CD14-positive monocyte (primary cell): Measurements from ENCODE around the gene DENND4A. TPM values are rescaled to one million over a fixed set of nuclear protein-coding genes. Genes with fewer than 3 reads are reported as not detected.

Source experiments
- DNase-seq, 3 donors: peaks; one replicate each; pipeline ENCODE4 v3.0.0-alpha.2; 2011 to 2022
- H2AFZ ChIP-seq: 2 replicates; pipeline ENCODE4 v1.6.0; 2012; ENCODE audit warnings: mild to moderate bottlenecking, low read depth, low read length, inconsistent platforms; ENCODE audit not compliant: insufficient read depth, poor library complexity, severe bottlenecking
- H3K27ac ChIP-seq, 2 donors: 1 replicate in 1 of 2; 2 replicates in 1 of 2; pipeline ENCODE4 v1.5.1; 2012 to 2013; ENCODE audit warnings: low read length in 2 of 2, control low read depth in 1 of 2, inconsistent platforms in 1 of 2, low read depth in 1 of 2, mild to moderate bottlenecking in 1 of 2
- H3K27me3 ChIP-seq, 2 donors: one replicate each; pipeline versions ENCODE4 v1.6.0 to v1.6.1; 2011 to 2013; ENCODE audit warnings: low read length in 2 of 2; ENCODE audit not compliant: control insufficient read depth in 2 of 2, insufficient read depth in 2 of 2
- H3K36me3 ChIP-seq, 2 donors: replicated peaks in 1 of 2; 1 replicate in 1 of 2; 2 replicates in 1 of 2; pipeline versions ENCODE4 v1.5.1 to v1.6.1; 2012 to 2013; ENCODE audit warnings: low read length in 2 of 2, control low read depth in 1 of 2, inconsistent platforms in 1 of 2, mild to moderate bottlenecking in 1 of 2; ENCODE audit not compliant: insufficient read depth in 2 of 2, control insufficient read depth in 1 of 2
- H3K4me1 ChIP-seq, 2 donors: 1 replicate in 1 of 2; 2 replicates in 1 of 2; pipeline versions ENCODE4 v1.5.1 to v1.6.1; 2012 to 2013; ENCODE audit warnings: low read length in 2 of 2, control low read depth in 1 of 2, inconsistent platforms in 1 of 2, mild to moderate bottlenecking in 1 of 2, moderate library complexity in 1 of 2; ENCODE audit not compliant: insufficient read depth in 2 of 2, control insufficient read depth in 1 of 2
- H3K4me2 ChIP-seq: replicated peaks from 2 replicates; pipeline ENCODE3; 2012; ENCODE audit warnings: low read length, moderate library complexity, mild to moderate bottlenecking; ENCODE audit not compliant: poor library complexity, severe bottlenecking; ENCODE audit errors: extremely low read depth
- H3K4me3 ChIP-seq, 3 experiments: fragments of 200-600 bp in 1 of 3; sonication (generic) in 1 of 3; replicated peaks in 1 of 3; 1 replicate in 2 of 3; 2 replicates in 1 of 3; pipeline ENCODE4 v1.5.1; 2011 to 2013; ENCODE audit warnings: low read length in 3 of 3, mild to moderate bottlenecking in 3 of 3, control low read depth in 2 of 3, low read depth in 2 of 3, inconsistent platforms in 1 of 3, moderate library complexity in 1 of 3
- H3K79me2 ChIP-seq: 2 replicates; pipeline ENCODE4 v1.6.0; 2012; ENCODE audit warnings: mild to moderate bottlenecking, control low read depth, inconsistent platforms, low read length, moderate library complexity; ENCODE audit not compliant: insufficient read depth
- H3K9ac ChIP-seq: 2 replicates; pipeline ENCODE4 v1.6.0; 2017; ENCODE audit warnings: low read length, mild to moderate bottlenecking; ENCODE audit not compliant: insufficient read depth, poor library complexity, severe bottlenecking
- H3K9me3 ChIP-seq, 2 donors: replicated peaks in 1 of 2; 1 replicate in 1 of 2; 2 replicates in 1 of 2; pipeline versions ENCODE4 v1.5.1 to v1.6.1; 2012 to 2013; ENCODE audit warnings: low read length in 2 of 2, control low read depth in 1 of 2; ENCODE audit not compliant: control insufficient read depth in 1 of 2, insufficient read depth in 1 of 2
- H4K20me1 ChIP-seq: 2 replicates; pipeline ENCODE4 v1.6.0; 2012; ENCODE audit warnings: mild to moderate bottlenecking, low read length, control low read depth, moderate library complexity; ENCODE audit not compliant: insufficient read depth
- H3K27ac Mint-ChIP-seq, 7 donors: one replicate each; pipeline ENCODE4 v1.8.0; 2020; ENCODE audit warnings: mild to moderate bottlenecking in 7 of 7, mixed read lengths in 7 of 7, moderate library complexity in 6 of 7, inconsistent platforms in 2 of 7
- H3K27me3 Mint-ChIP-seq, 3 donors: one replicate each; pipeline ENCODE4 v1.8.0; 2021 to 2022; ENCODE audit warnings: low read depth in 3 of 3, mild to moderate bottlenecking in 3 of 3, mixed read lengths in 3 of 3, moderate library complexity in 3 of 3, inconsistent platforms in 1 of 3
- H3K36me3 Mint-ChIP-seq, 2 donors: one replicate each; pipeline ENCODE4 v1.8.0; 2020; ENCODE audit warnings: mixed read lengths in 2 of 2, inconsistent platforms in 1 of 2, mild to moderate bottlenecking in 1 of 2
- H3K4me1 Mint-ChIP-seq: one replicate; pipeline ENCODE4 v1.8.0; 2020; ENCODE audit warnings: mild to moderate bottlenecking, mixed read lengths
- H3K4me3 Mint-ChIP-seq, 2 donors: one replicate each; pipeline ENCODE4 v1.8.0; 2020; ENCODE audit warnings: mild to moderate bottlenecking in 2 of 2, mixed read lengths in 2 of 2, moderate library complexity in 1 of 2
- H3K9me3 Mint-ChIP-seq, 7 donors: one replicate each; pipeline ENCODE4 v1.8.0; 2020 to 2022; ENCODE audit warnings: mixed read lengths in 7 of 7, mild to moderate bottlenecking in 6 of 7, moderate library complexity in 6 of 7, inconsistent platforms in 2 of 7
- WGBS: methylation state at CpG from one replicate; pipeline ENCODE4 v1.1.5; 2013; ENCODE audit warnings: missing lambda C conversion rate; ENCODE audit not compliant: insufficient coverage; 5-methylcytosine and 5-hydroxymethylcytosine counted together
- intact Hi-C, 2 donors: fragments of 100-400 bp; cut with micrococcal nuclease; formaldehyde crosslinking; loops; one replicate each; pipeline versions ENCODE4 v1.15.0 to v1.15.1; 2023
- polyA plus RNA-seq, 3 donors: library from polyadenylated mRNA; depleted of rRNA in 1 of 3; unstranded in 2 of 3; stranded (reverse) in 1 of 3; fragments of 300-500 nt in 2 of 3; fragments of >200 nt in 1 of 3; fragmentation: Illumina TruSeq in 2 of 3; gene quantifications; 1 replicate in 2 of 3; 2 replicates in 1 of 3; pipeline ENCODE4 v1.2.3, GENCODE V29; 2012 to 2021
- TF ChIP-seq, protein P1 (sequence below): fragments of 200-600 bp; IDR thresholded peaks from one replicate; pipeline ENCODE4 v1.8.0; 2022; ENCODE audit warnings: antibody characterized with exemption, mild to moderate bottlenecking

The DENND4A gene
- polyA plus RNA-seq, 3 donors, result 4.6 to 11.0 (median 6.9) TPM

- H3K4me3 ChIP-seq, result no peak overlapping the region
- TF ChIP-seq, protein P1, sequence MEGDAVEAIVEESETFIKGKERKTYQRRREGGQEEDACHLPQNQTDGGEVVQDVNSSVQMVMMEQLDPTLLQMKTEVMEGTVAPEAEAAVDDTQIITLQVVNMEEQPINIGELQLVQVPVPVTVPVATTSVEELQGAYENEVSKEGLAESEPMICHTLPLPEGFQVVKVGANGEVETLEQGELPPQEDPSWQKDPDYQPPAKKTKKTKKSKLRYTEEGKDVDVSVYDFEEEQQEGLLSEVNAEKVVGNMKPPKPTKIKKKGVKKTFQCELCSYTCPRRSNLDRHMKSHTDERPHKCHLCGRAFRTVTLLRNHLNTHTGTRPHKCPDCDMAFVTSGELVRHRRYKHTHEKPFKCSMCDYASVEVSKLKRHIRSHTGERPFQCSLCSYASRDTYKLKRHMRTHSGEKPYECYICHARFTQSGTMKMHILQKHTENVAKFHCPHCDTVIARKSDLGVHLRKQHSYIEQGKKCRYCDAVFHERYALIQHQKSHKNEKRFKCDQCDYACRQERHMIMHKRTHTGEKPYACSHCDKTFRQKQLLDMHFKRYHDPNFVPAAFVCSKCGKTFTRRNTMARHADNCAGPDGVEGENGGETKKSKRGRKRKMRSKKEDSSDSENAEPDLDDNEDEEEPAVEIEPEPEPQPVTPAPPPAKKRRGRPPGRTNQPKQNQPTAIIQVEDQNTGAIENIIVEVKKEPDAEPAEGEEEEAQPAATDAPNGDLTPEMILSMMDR, result no peak
- Mint-ChIP-seq H3K4me1 (no peaks in the 10 kb centered on the region), H3K27ac (no peak overlapping the region), H3K9me3 (no peaks in the 10 kb centered on the region), H3K4me3 (no peak overlapping the region), H3K36me3 (peaks cover 38 to 61% of the 10 kb centered on the region in 2 donors), H3K27me3 (no peaks in the 10 kb centered on the region)
- no peaks in the 10 kb centered on the region for H3K79me2 ChIP-seq
- no peak for DNase-seq
- H4K20me1 ChIP-seq, result no peaks in the 10 kb centered on the region
- H3K36me3 ChIP-seq, result peaks cover 50 to 83% of the 10 kb centered on the region in 2 donors
- no peak overlapping the region for H3K4me2 ChIP-seq
- no peak overlapping the region for H2AFZ ChIP-seq
- no peaks in the 10 kb centered on the region for H3K4me1 ChIP-seq
- no peaks in the 10 kb centered on the region for H3K27me3 ChIP-seq
- 100% methylated on average over 1 of the region's 2 CpGs for WGBS
- intact Hi-C loops, result no loop called here
- no peak overlapping the region for H3K27ac ChIP-seq
- H3K9me3 ChIP-seq, result no peaks in the 10 kb centered on the region
- no peak overlapping the region for H3K9ac ChIP-seq
These were observed 59.4 kb downstream of the DENND4A start for GRCh38 chr15:65732698-65733097.

GRCh38 chr15:65731926-65732325 lies 60.2 kb downstream of the DENND4A start:
- Mint-ChIP-seq H3K4me3 (no peak overlapping the region), H3K27ac (no peak overlapping the region), H3K27me3 (no peaks in the 10 kb centered on the region), H3K9me3 (no peaks in the 10 kb centered on the region), H3K36me3 (peaks cover 34 to 57% of the 10 kb centered on the region in 2 donors), H3K4me1 (no peaks in the 10 kb centered on the region)
- Histone ChIP-seq H3K27me3 (no peaks in the 10 kb centered on the region), H3K4me1 (no peaks in the 10 kb centered on the region), H3K79me2 (no peaks in the 10 kb centered on the region), H3K4me2 (no peak overlapping the region), H2AFZ (no peak overlapping the region), H4K20me1 (no peaks in the 10 kb centered on the region), H3K9me3 (no peaks in the 10 kb centered on the region), H3K27ac (no peak overlapping the region), H3K4me3 (no peak overlapping the region), H3K36me3 (peaks cover 50 to 83% of the 10 kb centered on the region in 2 donors), H3K9ac (no peak overlapping the region)
- TF ChIP-seq, protein P1, result no peak
- intact Hi-C loops, result no loop called here
- DNase-seq, result no peak
